Keratinocyte (primary cell): ENCODE results near the gene ORAI3.

Experiments
- CTCF ChIP-seq, 3 experiments: IDR thresholded peaks in 1 of 3; conservative IDR thresholded peaks in 1 of 3; optimal IDR thresholded peaks in 1 of 3; 2 replicates in 2 of 3; 3 replicates in 1 of 3; pipeline versions ENCODE3 to v1.5.1; 2011; ENCODE audit warnings: low read length in 3 of 3, mild to moderate bottlenecking in 3 of 3, moderate library complexity in 2 of 3, control low read depth in 1 of 3, inconsistent platforms in 1 of 3; ENCODE audit not compliant: insufficient read depth in 2 of 3; ENCODE audit errors: extremely low read depth in 1 of 3
- EZH2 ChIP-seq: IDR thresholded peaks from one replicate; pipeline ENCODE4 v1.6.1; 2012; ENCODE audit warnings: inconsistent platforms, mild to moderate bottlenecking, low read length, moderate library complexity

DNA sequence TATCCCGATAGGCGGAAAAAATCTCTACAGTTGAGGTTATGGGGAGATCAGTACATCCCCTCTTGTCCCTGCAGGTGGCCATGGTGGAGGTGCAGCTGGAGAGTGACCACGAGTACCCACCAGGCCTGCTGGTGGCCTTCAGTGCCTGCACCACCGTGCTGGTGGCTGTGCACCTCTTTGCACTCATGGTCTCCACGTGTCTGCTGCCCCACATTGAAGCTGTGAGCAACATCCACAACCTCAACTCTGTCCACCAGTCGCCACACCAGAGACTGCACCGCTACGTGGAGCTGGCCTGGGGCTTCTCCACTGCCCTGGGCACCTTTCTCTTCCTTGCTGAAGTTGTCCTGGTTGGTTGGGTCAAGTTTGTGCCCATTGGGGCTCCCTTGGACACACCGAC lies 4.2 kb downstream of the ORAI3 start:
- TF ChIP-seq CTCF (optimal IDR thresholded peaks at IDR 0.05 in 1 of 3, IDR thresholded peaks at IDR 0.05 in 1 of 3, conservative IDR thresholded peaks at IDR 0.05 in 1 of 3; ENCODE audit: extremely low read depth in 1 of 3, insufficient read depth in 2 of 3, low read length in 3 of 3): no peak
- TF ChIP-seq EZH2: no peak
